IMR-90 (cell line): ENCODE measurements around the gene PARP12. TPM values are rescaled to one million over a fixed set of nuclear protein-coding genes. Genes with fewer than 3 reads are reported as not detected.

ENCODE experiments used
- ATAC-seq: fragments of 200-7000 bp; cut with Tn5 transposase; 2 replicates; pipeline ENCODE4 v1.9.1; 2020; ENCODE audit warnings: low read depth, mild to moderate bottlenecking, moderate library complexity
- BruUV-seq: library from RNA; stranded (reverse); fragments of 400-500 nt; replicated peaks from 2 replicates; lab custom pipeline; 2021; lab: Mats Ljungman, UMichigan
- CTCF ChIA-PET: fragments of 300-600 bp; formaldehyde crosslinking; extraction: SDS; loops from one replicate; lab custom pipeline; 2021; ENCODE audit warnings: antibody characterized with exemption; lab: Yijun Ruan, JAX
- POLR2A ChIA-PET: fragments of 300-600 bp; sonication (Branson Sonifier 250); formaldehyde crosslinking; loops from one replicate; lab custom pipeline; 2022; ENCODE audit warnings: antibody characterized with exemption; ENCODE audit not compliant: unreplicated experiment; lab: Charles Lee
- DNase-seq: peaks from one replicate; pipeline ENCODE4 v3.0.0; 2013
- H2AFZ ChIP-seq: replicated peaks from 2 replicates; pipeline ENCODE3; 2013; ENCODE audit warnings: low read length, mild to moderate bottlenecking; ENCODE audit not compliant: poor library complexity
- H2AK5ac ChIP-seq: 2 replicates; pipeline ENCODE4 v1.6.1; 2013; ENCODE audit warnings: low read depth, low read length, inconsistent platforms
- H2AK9ac ChIP-seq: replicated peaks from 2 replicates; pipeline ENCODE3; 2013; ENCODE audit warnings: mild to moderate bottlenecking, low read depth, low read length, moderate library complexity; ENCODE audit not compliant: poor library complexity
- H2BK120ac ChIP-seq: 2 replicates; pipeline ENCODE4 v1.6.1; 2013; ENCODE audit warnings: low read depth, low read length, inconsistent platforms
- H2BK15ac ChIP-seq: 3 replicates; pipeline ENCODE4 v1.6.1; 2013; ENCODE audit warnings: low read depth, low read length, inconsistent platforms
- H2BK20ac ChIP-seq: 2 replicates; pipeline ENCODE4 v1.6.1; 2013; ENCODE audit warnings: low read depth, mild to moderate bottlenecking, inconsistent platforms, low read length, moderate library complexity
- H2BK5ac ChIP-seq: 2 replicates; pipeline ENCODE4 v1.6.1; 2013; ENCODE audit warnings: mild to moderate bottlenecking, low read depth, low read length, inconsistent platforms; ENCODE audit not compliant: poor library complexity, severe bottlenecking
- H3K14ac ChIP-seq: replicated peaks from 2 replicates; pipeline ENCODE4 v1.6.1; 2013; ENCODE audit warnings: low read depth, low read length, inconsistent platforms
- H3K18ac ChIP-seq: 2 replicates; pipeline ENCODE4 v1.6.1; 2013; ENCODE audit warnings: low read depth, low read length, control low read depth
- H3K23ac ChIP-seq: 2 replicates; pipeline ENCODE4 v1.6.1; 2013; ENCODE audit warnings: low read depth, low read length, inconsistent platforms
- H3K27ac ChIP-seq: 2 replicates; pipeline ENCODE4 v1.5.1; 2013; ENCODE audit warnings: mild to moderate bottlenecking, control low read depth, low read length; ENCODE audit not compliant: insufficient read depth
- H3K27me3 ChIP-seq: 2 replicates; pipeline ENCODE4 v1.6.1; 2013; ENCODE audit warnings: low read length; ENCODE audit not compliant: control insufficient read depth, insufficient read depth
- H3K36me3 ChIP-seq: 2 replicates; pipeline ENCODE4 v1.6.1; 2013; ENCODE audit warnings: low read length, mixed read lengths; ENCODE audit not compliant: control insufficient read depth, insufficient read depth
- H3K4ac ChIP-seq: 2 replicates; pipeline ENCODE4 v1.6.1; 2013; ENCODE audit warnings: low read depth, low read length, inconsistent platforms
- H3K4me1 ChIP-seq: 2 replicates; pipeline ENCODE4 v1.6.1; 2013; ENCODE audit warnings: low read length, mixed read lengths; ENCODE audit not compliant: control insufficient read depth, insufficient read depth
- H3K4me2 ChIP-seq: 2 replicates; pipeline ENCODE4 v1.6.1; 2013; ENCODE audit warnings: low read depth, mild to moderate bottlenecking, control low read depth, low read length, moderate library complexity
- H3K4me3 ChIP-seq: 2 replicates; pipeline ENCODE4 v1.5.1; 2013; ENCODE audit warnings: low read depth, mild to moderate bottlenecking, control low read depth, low read length, moderate library complexity; ENCODE audit not compliant: insufficient read depth
- H3K56ac ChIP-seq: 2 replicates; pipeline ENCODE4 v1.6.1; 2013; ENCODE audit warnings: low read length, inconsistent platforms; ENCODE audit not compliant: insufficient read depth; ENCODE audit errors: extremely low read depth
- H3K79me1 ChIP-seq, 2 experiments: 2 replicates each; pipeline ENCODE4 v1.6.1; 2013; ENCODE audit warnings: low read length in 2 of 2, inconsistent platforms in 1 of 2, low read depth in 1 of 2
- H3K9ac ChIP-seq: 2 replicates; pipeline ENCODE4 v1.6.1; 2013; ENCODE audit warnings: low read depth, low read length, control low read depth
- H3K9me1 ChIP-seq: 2 replicates; pipeline ENCODE4 v1.6.1; 2013; ENCODE audit warnings: low read length, inconsistent platforms; ENCODE audit not compliant: insufficient read depth
- H3K9me3 ChIP-seq: 2 replicates; pipeline ENCODE4 v1.6.1; 2013; ENCODE audit warnings: low read length; ENCODE audit not compliant: control insufficient read depth, insufficient read depth
- H4K20me1 ChIP-seq: 2 replicates; pipeline ENCODE4 v1.6.1; 2013; ENCODE audit warnings: low read length, inconsistent platforms; ENCODE audit not compliant: insufficient read depth
- H4K5ac ChIP-seq: 2 replicates; pipeline ENCODE4 v1.6.1; 2013; ENCODE audit warnings: mild to moderate bottlenecking, low read depth, low read length, control low read depth
- H4K8ac ChIP-seq, 2 experiments: 2 replicates each; pipeline ENCODE4 v1.6.1; 2013; ENCODE audit warnings: low read depth in 2 of 2, low read length in 2 of 2, control low read depth in 1 of 2, inconsistent platforms in 1 of 2
- H4K91ac ChIP-seq: 2 replicates; pipeline ENCODE4 v1.6.1; 2013; ENCODE audit warnings: low read depth, low read length, inconsistent platforms; ENCODE audit not compliant: insufficient read depth
- BHLHE40 ChIP-seq: fragments of 150-350 bp; IDR thresholded peaks from 2 replicates; pipeline ENCODE4 v1.6.1; 2016; ENCODE audit warnings: mild to moderate bottlenecking, low read depth, low read length
- CEBPB ChIP-seq: IDR thresholded peaks from 2 replicates; pipeline ENCODE4 v1.6.1; 2012; ENCODE audit warnings: low read depth, low read length, improper control_type of control experiment
- CHD1 ChIP-seq: IDR thresholded peaks from 2 replicates; pipeline ENCODE4 v1.6.1; 2012; ENCODE audit warnings: low read depth, low read length, improper control_type of control experiment
- CTCF ChIP-seq: conservative IDR thresholded peaks from 2 replicates; pipeline ENCODE4 v1.5.1; 2012; ENCODE audit warnings: mild to moderate bottlenecking, low read depth, low read length, improper control_type of control experiment
- ELK1 ChIP-seq: fragments of 150-350 bp; IDR thresholded peaks from 2 replicates; pipeline ENCODE4 v1.6.1; 2016; ENCODE audit warnings: low read depth, mild to moderate bottlenecking, low read length, moderate library complexity, borderline replicate concordance
- FOS ChIP-seq: fragments of 150-350 bp; IDR thresholded peaks from 2 replicates; pipeline ENCODE4 v1.6.1; 2016; ENCODE audit warnings: low read depth, low read length
- MAFK ChIP-seq: IDR thresholded peaks from 2 replicates; pipeline ENCODE4 v1.6.1; 2012; ENCODE audit warnings: low read depth, low read length, improper control_type of control experiment
- MAZ ChIP-seq: IDR thresholded peaks from 2 replicates; pipeline ENCODE4 v1.6.1; 2012; ENCODE audit warnings: low read depth, mild to moderate bottlenecking, low read length, improper control_type of control experiment, moderate library complexity, borderline replicate concordance
- MXI1 ChIP-seq: IDR thresholded peaks from 2 replicates; pipeline ENCODE4 v1.6.1; 2012; ENCODE audit warnings: low read depth, mild to moderate bottlenecking, low read length, moderate library complexity, borderline replicate concordance
- NFE2L2 ChIP-seq: fragments of 150-350 bp; IDR thresholded peaks from 2 replicates; pipeline ENCODE4 v1.6.1; 2016; ENCODE audit warnings: low read depth, mild to moderate bottlenecking, low read length
- POLR2A ChIP-seq: IDR thresholded peaks from 2 replicates; pipeline ENCODE4 v1.6.1; 2012; ENCODE audit warnings: mild to moderate bottlenecking, low read depth, low read length
- RAD21 ChIP-seq: IDR thresholded peaks from 2 replicates; pipeline ENCODE4 v1.6.1; 2012; ENCODE audit warnings: low read length, improper control_type of control experiment
- RCOR1 ChIP-seq: IDR thresholded peaks from 2 replicates; pipeline ENCODE4 v1.6.1; 2012; ENCODE audit warnings: mild to moderate bottlenecking, low read length, improper control_type of control experiment; ENCODE audit not compliant: insufficient replicate concordance
- RFX5 ChIP-seq: IDR thresholded peaks from 2 replicates; pipeline ENCODE4 v1.8.0; 2012; ENCODE audit warnings: low read depth, mild to moderate bottlenecking, low read length, moderate library complexity
- SMC3 ChIP-seq: fragments of 150-350 bp; IDR thresholded peaks from 2 replicates; pipeline ENCODE4 v1.6.1; 2016; ENCODE audit warnings: low read depth, mild to moderate bottlenecking, antibody characterized with exemption, low read length, moderate library complexity
- USF2 ChIP-seq: fragments of 150-350 bp; IDR thresholded peaks from 2 replicates; pipeline ENCODE4 v1.6.1; 2017; ENCODE audit warnings: mild to moderate bottlenecking, antibody characterized with exemption, low read length, low read depth
- WGBS, 2 experiments: methylation state at CpG; one replicate each; pipeline versions ENCODE4 v1.1.5 to v1.1.7; 2013; ENCODE audit warnings: missing lambda C conversion rate in 2 of 2; ENCODE audit not compliant: insufficient read length in 1 of 2; ENCODE audit errors: extremely low coverage in 2 of 2; 5-methylcytosine and 5-hydroxymethylcytosine counted together
- dilution Hi-C: fragments of 300-500 bp; cut with HindIII; formaldehyde crosslinking; loops from one replicate; pipeline ENCODE4 v1.14.3; 2018; ENCODE audit warnings: low sequenced_read_pairs; ENCODE audit not compliant: unreplicated experiment
- in situ Hi-C: fragments of 300-500 bp; cut with MboI; formaldehyde crosslinking; loops from 3 replicates; pipeline ENCODE4 v1.14.3; 2019; ENCODE audit warnings: low sequenced_read_pairs, inconsistent platforms, mixed read lengths
- intact Hi-C: fragments of 100-400 bp; cut with micrococcal nuclease; formaldehyde crosslinking; loops from 2 replicates; pipeline ENCODE4 v1.10.0; 2022
- polyA plus RNA-seq, 3 experiments: library from polyadenylated mRNA; depleted of rRNA; stranded (reverse); fragments of >200 nt; gene quantifications; 2 replicates each; pipeline ENCODE4 v1.2.3, GENCODE V29; 2012; ENCODE audit warnings: low replicate concordance in 1 of 3
- total RNA-seq: library from RNA; depleted of rRNA; stranded (reverse); fragments of >200 nt; gene quantifications from 2 replicates; pipeline ENCODE4 v1.2.3, GENCODE V29; 2012

Gene PARP12
- total and polyA plus RNA-seq, 2 of the 4 experiments (the other 2 are of a cell fraction), result 7.2 to 11.3 TPM

- H3K79me1 ChIP-seq, result no peaks in the 10 kb centered on the region
- no peak overlapping the region for H2AK5ac ChIP-seq
- H3K4ac ChIP-seq, result no peak overlapping the region
- no peak overlapping the region for H3K9ac ChIP-seq
- in situ Hi-C loops, result no loop called here
- no peak overlapping the region for H3K4me3 ChIP-seq
- H2AK9ac ChIP-seq, result no peak overlapping the region
- no peak overlapping the region for H3K18ac ChIP-seq
- H3K9me1 ChIP-seq, result 0 out of 2 replicates have a peak, but pooled peaks cover 3% of the 10 kb centered on the region
- peaks cover 3% of the 10 kb centered on the region for H3K36me3 ChIP-seq
- CTCF ChIA-PET, result no interaction called here
- no peak overlapping the region for H2BK15ac ChIP-seq
- ATAC-seq (no peak), DNase-seq (no peak)
- H3K9me3 ChIP-seq, result no peaks in the 10 kb centered on the region
- H3K27me3 ChIP-seq, result peaks cover 3% of the 10 kb centered on the region
- no peaks in the 10 kb centered on the region for H4K20me1 ChIP-seq
- H2AFZ ChIP-seq, result peak overlapping the region; percentile 37
- H3K14ac ChIP-seq, result no peak overlapping the region
- no TSS peak for BruUV-seq
- H4K8ac ChIP-seq, result no peak overlapping the region
- H4K5ac ChIP-seq, result no peak overlapping the region
- no peak overlapping the region for H3K27ac ChIP-seq
- POLR2A ChIA-PET, result no interaction called here
- H3K4me1 ChIP-seq, result no peaks in the 10 kb centered on the region
- intact Hi-C loops, result no loop called here
- no peak overlapping the region for H3K4me2 ChIP-seq
- H3K23ac ChIP-seq, result no peak overlapping the region
- no peak overlapping the region for H3K56ac ChIP-seq
- 80% methylated on average over 1 of the region's 7 CpGs; no CpG with 5 or more reads in 1 of the 2 experiments for WGBS, 2 experiments
- TF ChIP-seq CHD1, result no peak
- TF ChIP-seq BHLHE40, result no peak
- TF ChIP-seq MAFK, result no peak
- no peak for TF ChIP-seq NFE2L2
- TF ChIP-seq CTCF, result no peak
- TF ChIP-seq ELK1, result no peak
- no peak for TF ChIP-seq RFX5
- no peak for TF ChIP-seq SMC3
- no peak for TF ChIP-seq CEBPB
- no peak for TF ChIP-seq POLR2A
- TF ChIP-seq MXI1, result no peak
- no peak for TF ChIP-seq FOS
- no peak for TF ChIP-seq USF2
- TF ChIP-seq RCOR1, result no peak
- TF ChIP-seq MAZ, result no peak
- TF ChIP-seq RAD21, result no peak
- dilution Hi-C loops, result no loop called here
- H2BK120ac ChIP-seq, result no peak overlapping the region
- H4K91ac ChIP-seq, result no peak overlapping the region
- H2BK5ac ChIP-seq, result no peak overlapping the region
- no peak overlapping the region for H2BK20ac ChIP-seq
These were observed 20.0 kb upstream of the PARP12 start for GRCh38 chr7:140082770-140083169.
